Measurements from ENCODE around the gene KRT2.

DNA sequence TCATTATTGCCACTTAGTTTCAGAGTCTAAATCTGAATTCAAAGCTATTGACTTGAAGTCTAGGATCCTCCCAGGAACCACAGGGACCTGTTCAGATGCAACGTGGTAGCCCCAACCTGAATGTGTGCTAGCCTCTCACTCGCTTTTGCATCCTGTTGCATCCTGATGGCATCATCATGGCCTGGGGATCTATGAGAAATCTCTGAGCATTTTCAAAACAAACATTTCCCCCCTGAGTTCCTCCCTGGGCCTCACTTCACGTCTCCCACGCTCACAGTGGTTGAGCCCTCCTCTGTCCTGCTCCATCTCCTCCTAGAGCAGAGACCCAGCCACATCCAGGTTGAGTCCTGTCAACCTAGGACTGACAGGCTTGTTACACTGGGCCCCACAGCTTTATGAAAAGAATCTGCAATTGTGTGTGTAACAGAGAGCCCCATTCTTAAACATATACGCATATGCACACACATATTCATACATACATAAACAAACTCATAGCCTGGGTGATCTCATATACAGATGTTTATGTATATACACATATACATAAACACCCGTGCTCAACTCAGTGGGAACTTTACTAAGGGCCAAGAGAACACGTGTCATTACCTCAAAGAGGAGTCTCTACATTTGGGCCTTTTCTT, 45.3 kb downstream of the KRT2 start:
- no peak for TF ChIP-seq CTCF (tag by site-specific recombination; IDR thresholded peaks at IDR 0.05)
- no peak for TF ChIP-seq ZNF132 (tag by site-specific recombination; IDR thresholded peaks at IDR 0.05; ENCODE audit: borderline replicate concordance)
- no peak for TF ChIP-seq SCRT1 (tag by site-specific recombination; IDR thresholded peaks at IDR 0.05; ENCODE audit: borderline replicate concordance)
- TF ChIP-seq ZNF23 (tag by site-specific recombination; IDR thresholded peaks at IDR 0.05; ENCODE audit: borderline replicate concordance), result no peak
- no peak for TF ChIP-seq PRDM4 (tag by site-specific recombination; IDR thresholded peaks at IDR 0.05)
- no peak for TF ChIP-seq ZNF658 (tag by site-specific recombination; IDR thresholded peaks at IDR 0.05)
- no peak for TF ChIP-seq ZBTB7A (tag by site-specific recombination; IDR thresholded peaks at IDR 0.05; ENCODE audit: low read depth)
- no peak for TF ChIP-seq ZNF26 (tag by site-specific recombination; IDR thresholded peaks at IDR 0.05)
- TF ChIP-seq ZNF169 (tag by site-specific recombination; IDR thresholded peaks at IDR 0.05), result no peak
- TF ChIP-seq, protein P1, sequence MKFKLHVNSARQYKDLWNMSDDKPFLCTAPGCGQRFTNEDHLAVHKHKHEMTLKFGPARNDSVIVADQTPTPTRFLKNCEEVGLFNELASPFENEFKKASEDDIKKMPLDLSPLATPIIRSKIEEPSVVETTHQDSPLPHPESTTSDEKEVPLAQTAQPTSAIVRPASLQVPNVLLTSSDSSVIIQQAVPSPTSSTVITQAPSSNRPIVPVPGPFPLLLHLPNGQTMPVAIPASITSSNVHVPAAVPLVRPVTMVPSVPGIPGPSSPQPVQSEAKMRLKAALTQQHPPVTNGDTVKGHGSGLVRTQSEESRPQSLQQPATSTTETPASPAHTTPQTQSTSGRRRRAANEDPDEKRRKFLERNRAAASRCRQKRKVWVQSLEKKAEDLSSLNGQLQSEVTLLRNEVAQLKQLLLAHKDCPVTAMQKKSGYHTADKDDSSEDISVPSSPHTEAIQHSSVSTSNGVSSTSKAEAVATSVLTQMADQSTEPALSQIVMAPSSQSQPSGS (tag by site-specific recombination; IDR thresholded peaks at IDR 0.05; ENCODE audit: low read depth), result no peak
- no peak for TF ChIP-seq ZNF610 (tag by site-specific recombination; IDR thresholded peaks at IDR 0.05; ENCODE audit: borderline replicate concordance)
- no peak for TF ChIP-seq SALL2 (tag by site-specific recombination; IDR thresholded peaks at IDR 0.05; ENCODE audit: borderline replicate concordance)
- TF ChIP-seq YY1 (tag by site-specific recombination; IDR thresholded peaks at IDR 0.05), result no peak
